Measurements from ENCODE around the gene TSHZ3.

Gene TSHZ3

GRCh38 chr19:31338069-31338776, 11.0 kb downstream of the TSHZ3 start:
- no peak overlapping the region for H3K4me3 ChIP-seq (ENCODE audit: low read depth, low read length)
- no peak for TF ChIP-seq CTCF (IDR thresholded peaks at IDR 0.05; ENCODE audit: insufficient read depth, low read depth, low read length, missing control alignments)
- no peak for DNase-seq (ENCODE audit: low read depth)

- no peak overlapping the region for H3K4me3 ChIP-seq (ENCODE audit: low read depth, low read length)
- TF ChIP-seq CTCF (IDR thresholded peaks at IDR 0.05; ENCODE audit: insufficient read depth, low read depth, low read length, missing control alignments) = no peak
- DNase-seq (ENCODE audit: low read depth) = no peak
These were observed 12.0 kb downstream of the TSHZ3 start for GRCh38 chr19:31337008-31337914.

- no peak for TF ChIP-seq CTCF (IDR thresholded peaks at IDR 0.05; ENCODE audit: insufficient read depth, low read depth, low read length, missing control alignments)
- no peak overlapping the region for H3K4me3 ChIP-seq (ENCODE audit: low read depth, low read length)
- no peak for DNase-seq (ENCODE audit: low read depth)
These were observed 13.5 kb downstream of the TSHZ3 start for GRCh38 chr19:31335716-31336115.

- no peak overlapping the region for H3K4me3 ChIP-seq (ENCODE audit: low read depth, low read length)
- no peak for DNase-seq (ENCODE audit: low read depth)
- TF ChIP-seq CTCF (IDR thresholded peaks at IDR 0.05; ENCODE audit: insufficient read depth, low read depth, low read length, missing control alignments) = no peak
These were observed 14.2 kb downstream of the TSHZ3 start for GRCh38 chr19:31334849-31335624.

GRCh38 chr19:31334101-31334848, 15.0 kb downstream of the TSHZ3 start:
- TF ChIP-seq CTCF (IDR thresholded peaks at IDR 0.05; ENCODE audit: insufficient read depth, low read depth, low read length, missing control alignments) = no peak
- DNase-seq (ENCODE audit: low read depth) = no peak
- H3K4me3 ChIP-seq (ENCODE audit: low read depth, low read length) = no peak overlapping the region

- DNase-seq (ENCODE audit: low read depth) = no peak
- no peak for TF ChIP-seq CTCF (IDR thresholded peaks at IDR 0.05; ENCODE audit: insufficient read depth, low read depth, low read length, missing control alignments)
- no peak overlapping the region for H3K4me3 ChIP-seq (ENCODE audit: low read depth, low read length)
These were observed 17.1 kb downstream of the TSHZ3 start for GRCh38 chr19:31332096-31332495.

Measured in GM12865 (cell line).